ENCODE results near the gene TAT. TPM values are rescaled to one million over a fixed set of nuclear protein-coding genes. Genes with fewer than 3 reads are reported as not detected.
"Not testable (repeated sequence)": the region's sequence is repeated elsewhere in the genome, so short reads cannot be mapped to it uniquely, and the experiment has no call there.

Gene TAT
- total RNA-seq (2014; rRNA removed; shearing (Covaris generic)), result not detected in 2 replicates

DNA sequence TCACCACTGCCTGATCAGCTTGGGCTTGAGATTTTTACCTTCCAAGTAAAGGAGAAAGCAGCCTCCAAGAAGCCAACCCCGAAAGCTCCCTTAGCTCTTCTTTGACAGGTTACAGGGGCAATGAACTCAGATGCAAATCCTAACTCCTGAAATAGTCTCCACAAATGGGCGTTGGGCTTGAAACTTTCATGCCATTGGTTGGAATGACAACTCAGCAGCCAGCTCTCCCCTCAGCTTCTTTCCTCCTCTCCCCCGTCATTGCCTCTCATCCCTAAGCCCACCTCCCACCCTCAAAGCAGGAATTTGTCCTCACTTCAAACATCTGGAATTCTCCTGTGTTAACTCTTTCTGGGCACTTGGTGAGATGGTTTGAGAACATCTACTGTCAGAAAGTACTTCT lies at the start of gene TAT:
TSS of gene TAT (minus strand) at position 122 of the 400 bp plus-strand sequence. CDS start 677 bp downstream, outside the sequence.
- DNase-seq (ENCODE audit: low read depth), result no peak

DNA sequence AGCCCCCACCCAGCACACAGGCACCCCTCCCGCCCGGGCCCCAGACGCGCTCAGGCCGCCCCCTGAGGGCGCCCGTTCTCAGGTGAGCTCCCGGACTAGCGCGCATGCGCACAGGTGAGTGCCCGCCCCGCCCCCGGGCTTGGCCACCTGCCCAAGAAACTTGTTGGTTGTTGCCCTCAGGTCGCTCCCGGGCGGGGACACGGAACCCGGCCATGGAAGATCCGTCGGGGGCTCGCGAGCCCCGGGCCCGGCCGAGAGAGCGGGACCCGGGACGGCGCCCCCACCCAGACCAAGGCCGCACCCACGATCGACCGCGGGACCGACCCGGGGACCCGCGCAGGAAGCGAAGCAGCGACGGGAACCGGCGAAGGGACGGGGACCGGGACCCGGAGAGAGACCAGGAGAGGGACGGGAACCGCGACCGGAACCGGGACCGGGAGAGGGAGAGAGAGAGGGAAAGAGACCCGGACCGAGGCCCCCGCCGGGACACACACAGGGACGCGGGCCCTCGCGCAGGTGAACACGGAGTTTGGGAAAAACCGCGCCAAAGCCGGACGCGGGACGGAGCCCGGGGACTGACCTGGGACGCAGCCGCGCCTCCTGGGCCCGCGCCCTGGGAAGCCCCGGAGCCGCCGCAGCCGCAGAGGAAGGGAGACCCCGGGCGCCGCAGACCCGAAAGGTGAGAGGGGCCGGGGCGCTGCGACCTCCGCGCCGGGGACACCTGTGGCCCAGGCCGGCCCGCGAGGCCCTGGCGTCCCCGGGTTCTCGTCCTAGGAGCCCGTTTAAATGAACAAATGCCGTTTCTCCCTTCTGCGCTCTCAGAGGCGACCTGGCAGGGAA lies 49.3 kb upstream of the TAT start, which contains the start of gene MARVELD3:
TSS of gene MARVELD3 (plus strand) at position 167 of the 840 bp plus-strand sequence. CDS start at position 213, 46 bp downstream.
- no peak for DNase-seq (ENCODE audit: low read depth)

DNA sequence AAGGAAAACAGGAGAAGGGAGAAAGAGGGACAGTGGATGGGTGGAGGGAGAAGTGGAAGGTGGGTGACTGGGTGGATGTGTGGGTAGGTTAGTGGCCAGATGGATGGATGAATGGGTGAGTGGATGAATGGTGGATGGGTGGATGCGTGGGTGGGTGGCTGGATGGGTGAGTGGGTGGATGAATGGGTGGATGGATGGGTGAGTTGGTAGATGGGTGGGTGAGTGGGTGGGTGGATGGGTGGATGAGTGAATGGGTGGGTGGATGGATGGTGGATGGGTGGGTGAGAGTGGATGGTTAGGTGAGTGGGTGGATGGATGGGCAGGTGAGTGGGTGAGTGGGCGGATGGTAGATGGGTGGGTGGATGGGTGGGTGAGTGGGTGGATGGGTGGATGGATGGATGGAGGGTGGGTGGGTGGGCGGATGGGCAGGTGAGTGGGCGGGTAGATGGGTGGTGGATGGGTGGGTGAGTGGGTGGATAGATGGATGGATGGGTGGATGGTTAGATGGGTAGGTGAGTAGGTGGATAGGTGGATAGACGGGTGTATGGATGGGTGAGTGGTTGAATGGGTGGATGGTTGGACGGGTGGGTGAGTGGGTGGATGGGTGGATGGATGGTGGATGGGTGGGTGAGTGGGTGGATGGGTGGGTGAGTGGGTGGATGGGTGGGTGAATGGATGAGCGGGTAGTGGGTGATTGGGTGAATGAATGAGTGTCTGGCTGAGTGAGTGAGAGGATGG lies 48.4 kb upstream of the TAT start:
- no peak for DNase-seq (ENCODE audit: low read depth)

DNA sequence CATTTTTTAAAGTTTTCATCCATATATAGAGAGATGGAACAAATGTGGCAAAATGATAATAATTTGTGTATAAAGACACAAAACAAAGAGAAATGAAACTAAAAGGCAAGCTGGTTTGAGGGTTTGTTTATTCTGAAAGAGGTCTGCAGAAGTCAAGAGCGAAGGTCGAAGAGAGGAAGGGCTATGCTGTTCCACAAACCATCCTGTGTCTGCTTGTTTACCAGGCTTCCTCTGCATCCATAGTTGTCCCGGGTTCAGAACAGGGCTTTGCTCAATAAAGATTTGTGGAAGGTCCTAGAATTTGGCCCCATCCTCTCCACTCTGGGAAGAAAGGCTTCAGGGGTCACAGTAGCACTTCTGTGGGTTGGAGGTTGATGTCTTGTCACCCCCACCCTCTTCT lies 46.7 kb upstream of the TAT start:
- no peak for DNase-seq (ENCODE audit: low read depth)

DNA sequence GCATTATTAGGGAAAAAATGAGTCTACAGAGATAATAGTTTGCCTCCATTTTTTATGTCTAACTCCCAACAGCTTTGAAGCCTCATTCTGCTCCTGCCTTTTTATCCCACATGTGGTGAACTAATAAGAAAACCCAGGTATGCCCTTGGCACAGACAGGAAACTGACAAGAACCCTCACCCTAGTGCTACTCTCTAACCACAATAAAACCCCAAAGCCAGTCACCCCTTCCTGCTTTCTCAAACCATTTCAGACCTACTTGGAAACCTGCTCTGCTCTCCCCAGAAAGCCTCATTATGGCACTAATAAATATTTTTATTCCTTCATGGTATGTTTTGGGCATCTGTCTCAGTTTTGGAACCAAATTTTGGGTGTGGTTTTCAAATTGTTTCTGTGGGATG lies 45.2 kb upstream of the TAT start:
- no peak for DNase-seq (ENCODE audit: low read depth)

DNA sequence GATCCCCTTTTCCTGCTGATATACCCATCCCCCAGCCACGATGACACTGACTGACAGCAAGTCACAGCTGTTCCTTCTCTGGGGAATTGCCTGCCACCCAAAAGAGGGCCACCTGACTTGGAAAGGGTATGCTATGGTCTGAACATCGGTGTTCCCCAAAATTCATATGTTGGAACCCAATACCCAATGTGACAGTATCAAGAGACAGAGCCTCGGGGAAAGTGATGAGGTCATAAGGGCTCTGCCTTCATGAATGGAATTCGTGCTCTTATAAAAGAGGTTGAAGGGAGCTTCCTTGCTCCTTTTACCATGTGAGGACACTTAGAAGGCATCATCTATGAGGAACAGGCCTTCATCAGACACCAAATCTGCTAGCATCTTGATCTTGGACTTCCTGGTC lies 41.5 kb upstream of the TAT start:
- no peak for DNase-seq (ENCODE audit: low read depth)

DNA sequence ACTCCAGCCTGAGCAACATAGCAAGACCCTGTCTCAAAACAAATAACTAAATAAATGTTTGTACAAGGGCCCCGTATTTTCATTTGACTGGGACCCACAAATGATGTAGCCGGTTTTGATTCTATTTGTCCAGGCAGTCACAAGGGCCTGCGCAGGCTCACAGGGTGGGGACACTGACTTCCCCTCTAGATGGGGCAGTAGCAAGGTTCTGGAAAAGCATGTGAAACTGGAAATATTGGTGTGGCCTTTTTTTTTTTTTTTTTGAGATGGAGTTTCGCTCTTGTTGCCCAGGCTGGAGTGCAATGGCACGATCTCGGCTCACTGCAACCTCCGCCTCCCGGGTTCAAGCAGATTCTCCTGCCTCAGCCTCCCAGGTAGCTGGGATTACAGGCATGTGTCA lies 38.1 kb upstream of the TAT start:
- DNase-seq (ENCODE audit: low read depth), result not testable (repeated sequence)

DNA sequence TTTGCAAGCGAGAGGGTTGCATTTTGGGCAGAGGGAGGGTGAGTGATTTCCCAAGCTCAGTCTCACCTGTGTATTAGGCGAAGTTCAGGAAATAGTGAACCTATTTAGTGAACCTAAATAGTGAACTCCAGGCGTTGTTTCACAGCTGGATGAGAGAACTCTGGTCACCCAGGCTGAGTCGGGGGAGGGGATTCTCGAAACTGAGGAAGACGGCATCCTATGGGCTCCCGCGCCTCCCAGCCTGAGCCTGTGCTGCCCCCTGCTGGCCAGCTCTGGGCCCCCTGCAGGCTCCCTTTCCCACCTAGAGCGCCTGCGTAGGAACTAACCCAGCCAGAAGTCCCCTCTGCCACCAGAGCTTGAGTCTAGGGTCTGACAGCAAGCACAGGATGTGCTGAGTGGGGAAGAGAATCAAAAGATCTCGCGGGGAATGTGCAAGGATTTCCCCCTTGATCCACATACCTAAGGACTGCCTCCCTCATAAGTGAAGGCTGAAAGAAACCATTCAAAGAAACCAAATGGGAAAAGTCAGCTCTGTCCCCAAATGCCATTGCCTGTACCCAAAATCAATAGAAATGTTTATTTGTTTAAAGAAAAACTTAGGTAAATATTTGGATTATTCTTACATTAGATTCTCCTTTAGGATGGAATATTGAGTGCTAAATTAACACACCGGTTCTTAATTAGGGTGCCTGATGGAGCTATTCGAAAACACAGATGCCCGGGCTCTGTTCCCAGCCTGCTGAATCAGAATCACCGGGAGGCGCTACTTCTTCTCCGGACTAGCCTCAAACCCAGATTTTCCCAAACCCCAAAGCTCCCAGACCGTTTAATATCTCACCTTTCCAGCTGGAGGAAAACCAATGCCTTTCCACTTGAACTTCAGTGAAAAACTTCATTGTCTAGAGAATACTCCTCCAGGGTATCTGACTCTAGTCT lies 34.3 kb upstream of the TAT start:
- DNase-seq (ENCODE audit: low read depth), result peak; percentile 50

DNA sequence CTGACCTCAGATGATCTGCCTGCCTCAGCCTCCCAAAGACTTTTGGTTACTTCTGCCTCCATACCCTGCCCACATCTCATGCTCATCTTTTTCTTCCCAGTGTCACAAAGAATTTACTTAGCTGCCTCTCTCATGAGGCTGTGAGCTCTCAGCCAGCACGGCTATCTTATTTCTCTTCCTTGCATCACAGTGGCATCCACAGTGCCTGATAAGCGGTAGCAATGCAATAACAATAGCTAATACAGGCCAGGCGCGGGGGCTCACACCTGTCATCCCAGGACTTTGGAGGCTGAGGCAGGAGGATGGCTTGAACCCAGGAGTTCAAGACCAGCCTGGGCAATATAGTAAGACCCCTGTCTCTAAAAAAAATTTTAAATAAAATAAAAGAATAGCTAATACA lies 33.6 kb upstream of the TAT start:
- DNase-seq (ENCODE audit: low read depth), result no peak

DNA sequence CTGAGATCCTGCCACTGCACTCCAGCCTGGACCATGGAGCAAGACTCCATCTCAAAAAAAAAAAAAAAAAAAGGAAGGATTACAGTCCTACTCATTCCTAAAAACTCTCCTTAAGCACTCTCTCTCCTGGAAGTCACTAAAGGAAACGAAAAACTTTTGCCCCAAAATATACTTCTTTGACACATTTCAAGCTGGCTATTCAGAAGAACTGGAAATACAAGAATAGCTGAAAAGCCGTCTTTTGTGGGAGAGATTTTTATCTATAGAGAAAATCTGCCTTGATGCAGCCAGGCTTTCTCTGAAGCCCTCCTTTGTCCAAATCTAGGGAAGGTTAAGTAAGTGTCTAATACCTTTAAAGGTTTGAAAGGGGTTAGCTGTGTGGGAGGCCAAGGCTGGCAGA lies 32.2 kb upstream of the TAT start:
- DNase-seq (ENCODE audit: low read depth), result no peak

DNA sequence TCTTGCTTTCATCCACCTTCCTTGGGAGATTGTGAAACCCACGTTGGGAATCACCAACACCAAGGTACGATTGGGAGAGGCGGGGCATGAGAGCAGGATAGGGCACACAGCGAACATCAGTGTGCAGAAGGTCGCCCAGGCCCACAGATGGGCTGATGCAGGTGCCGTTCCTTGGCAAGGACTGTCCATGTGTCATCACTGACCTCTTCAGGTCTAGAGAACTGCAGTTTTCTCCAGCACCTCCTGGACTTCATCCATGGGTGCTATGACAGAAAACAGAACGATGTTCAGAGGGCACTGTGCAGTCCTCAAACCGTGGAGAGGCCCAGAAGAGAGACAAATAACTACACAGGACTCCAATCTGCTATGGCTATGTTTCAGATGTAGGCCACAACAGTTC lies 23.9 kb upstream of the TAT start:
- no peak for DNase-seq (ENCODE audit: low read depth)

DNA sequence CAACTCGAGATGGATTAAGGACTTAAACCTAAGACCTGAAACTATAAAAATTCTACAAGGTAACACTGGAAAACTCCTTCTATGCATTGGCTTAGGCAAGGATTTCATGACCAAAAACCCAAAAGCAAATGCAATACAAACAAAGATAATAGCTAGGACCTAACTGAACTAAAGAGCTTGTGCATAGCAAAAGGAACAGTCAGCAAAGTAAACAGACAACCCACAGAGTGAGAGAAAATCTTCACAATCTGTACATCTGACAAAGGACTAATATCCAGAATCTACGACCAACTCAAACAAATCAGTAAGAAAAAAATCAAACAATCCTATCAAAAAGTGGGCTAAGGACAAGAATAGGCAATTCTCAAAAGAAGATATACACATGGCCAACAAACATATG lies 21.5 kb upstream of the TAT start:
- not testable (repeated sequence) for DNase-seq (ENCODE audit: low read depth)

DNA sequence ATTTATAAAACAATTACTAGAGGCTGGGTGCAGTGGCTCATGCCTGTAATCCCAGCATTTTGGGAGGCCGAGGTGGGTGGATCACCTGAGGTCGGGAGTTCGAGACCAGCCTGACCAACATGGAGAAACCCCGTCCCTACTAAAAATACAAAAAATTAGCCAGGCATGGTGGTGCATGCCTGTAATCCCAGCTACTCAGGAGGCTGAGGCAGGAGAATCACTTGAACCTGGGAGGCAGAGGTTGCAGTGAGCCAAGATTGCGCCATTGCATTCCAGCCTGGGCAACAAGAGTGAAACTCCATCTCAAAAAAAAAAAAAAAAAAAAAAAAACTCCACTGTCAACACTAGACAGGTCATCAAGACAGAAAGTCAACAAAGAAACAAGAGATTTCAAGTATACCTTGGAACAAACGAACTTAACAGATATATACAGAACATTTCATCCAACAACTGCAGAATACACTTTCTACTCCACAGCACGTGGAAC lies 18.5 kb upstream of the TAT start:
- DNase-seq (ENCODE audit: low read depth), result not testable (repeated sequence)

DNA sequence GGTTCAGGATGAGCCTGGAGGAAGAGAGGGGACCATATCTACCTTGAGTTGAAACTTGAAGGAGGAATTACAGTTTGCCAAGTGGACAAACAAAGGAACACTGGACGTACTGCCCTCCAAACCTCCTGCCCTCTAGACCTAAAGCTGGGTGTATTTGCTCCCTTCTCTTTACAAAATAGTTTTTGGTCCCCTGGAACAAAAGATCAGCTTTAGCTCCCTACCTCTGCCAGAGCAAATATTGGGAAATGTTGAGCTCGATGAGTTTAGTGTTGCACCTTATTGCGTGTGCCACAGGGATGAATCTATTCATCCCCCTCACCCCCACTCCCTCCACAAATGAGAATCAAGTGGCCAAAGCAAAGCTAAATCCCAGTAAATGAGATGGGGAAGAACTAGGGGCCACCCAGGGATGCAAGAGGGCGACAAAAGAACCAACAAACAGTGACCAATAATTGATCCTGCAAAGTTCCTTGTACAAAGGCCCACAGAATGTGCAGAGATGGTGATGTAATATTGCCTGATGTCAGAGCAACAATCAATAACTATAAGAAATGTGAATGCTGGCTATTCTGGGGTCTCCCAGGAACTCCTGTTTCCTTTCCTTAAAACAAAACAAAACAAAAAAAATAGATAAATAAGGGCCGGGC lies 17.2 kb upstream of the TAT start:
- DNase-seq (ENCODE audit: low read depth), result no peak

DNA sequence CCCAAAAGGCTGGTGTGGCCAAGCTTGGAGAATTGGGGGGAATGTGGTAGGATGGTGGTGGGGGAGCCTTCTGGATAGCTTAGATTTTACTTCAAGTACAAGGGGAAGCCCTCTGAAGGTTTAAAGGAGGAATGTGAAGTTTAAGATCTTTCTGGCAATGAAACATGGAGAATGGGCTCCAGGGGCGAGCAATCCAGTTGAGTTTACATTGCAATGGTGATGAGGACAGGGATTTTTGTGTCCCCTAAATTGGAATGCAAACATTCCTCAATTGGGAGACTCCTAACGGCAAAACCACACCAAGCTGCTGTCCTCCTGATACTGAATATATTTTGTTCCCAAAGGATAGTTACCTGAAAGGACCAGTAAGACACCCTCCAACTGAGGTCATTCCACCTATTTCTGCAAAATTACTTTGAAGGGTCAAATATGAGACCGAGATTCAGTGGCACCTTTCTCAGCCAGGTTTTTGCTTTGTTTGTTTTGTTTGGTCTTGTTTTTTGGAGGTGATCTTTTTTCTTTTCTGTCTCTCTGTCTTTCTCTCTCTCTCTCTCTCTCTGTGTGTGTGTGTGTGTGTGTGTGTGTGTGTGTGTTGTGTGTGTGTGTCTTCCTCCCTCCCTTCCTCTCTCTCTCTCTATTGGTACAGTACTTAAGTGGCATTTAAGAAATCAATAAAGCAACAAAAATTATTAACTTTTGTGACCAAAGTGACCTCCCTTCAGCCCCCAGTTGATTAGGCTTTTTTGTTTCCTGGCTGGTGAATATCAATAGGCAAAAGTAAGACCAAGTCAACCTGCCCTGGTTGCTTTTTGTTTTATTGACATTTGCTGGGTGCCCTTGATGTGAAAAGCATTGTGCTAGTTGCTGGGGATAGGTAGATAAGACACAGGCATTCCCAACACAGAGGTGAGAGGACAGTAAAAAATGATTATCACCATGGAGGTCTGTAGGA lies 16.4 kb upstream of the TAT start:
- no peak for DNase-seq (ENCODE audit: low read depth)

DNA sequence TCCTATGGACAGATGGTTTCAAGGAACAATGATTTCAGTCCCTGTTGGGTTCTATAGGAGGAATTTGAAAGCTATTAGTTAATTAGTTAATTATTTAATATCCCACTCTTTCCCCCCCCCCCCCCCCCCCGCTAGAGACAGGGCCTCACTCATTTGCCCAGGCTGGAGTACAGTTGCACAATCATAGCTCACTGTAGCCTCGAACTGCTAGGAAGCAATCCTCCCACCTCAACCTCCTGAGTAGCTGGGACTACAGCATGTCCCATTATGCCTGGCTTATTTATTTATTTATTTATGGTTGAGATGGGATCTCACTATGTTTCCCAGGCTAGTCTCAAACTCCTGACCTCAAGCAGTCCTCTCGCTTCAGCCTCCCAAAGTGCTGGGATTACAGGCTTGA lies 15.0 kb upstream of the TAT start:
- no peak for DNase-seq (ENCODE audit: low read depth)

DNA sequence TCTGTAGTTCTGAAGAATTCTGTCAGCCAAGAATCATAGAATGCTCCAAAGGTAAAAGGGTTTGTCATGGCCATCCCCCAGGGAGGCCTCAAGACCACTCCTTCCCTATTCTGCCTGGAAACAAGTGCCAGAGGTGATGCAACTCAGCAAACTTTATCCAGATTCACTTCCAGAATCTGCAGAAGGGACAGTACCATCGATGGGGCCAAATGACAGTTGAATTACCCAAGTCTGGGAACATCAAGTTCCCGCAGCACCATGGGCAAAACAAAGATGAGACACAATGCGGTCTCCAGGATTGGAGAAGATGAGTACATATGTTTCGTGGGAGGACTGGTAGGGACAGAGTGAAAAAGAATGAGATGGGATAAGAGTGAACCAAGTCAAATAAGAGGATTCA lies 13.7 kb upstream of the TAT start:
- DNase-seq (ENCODE audit: low read depth), result no peak

DNA sequence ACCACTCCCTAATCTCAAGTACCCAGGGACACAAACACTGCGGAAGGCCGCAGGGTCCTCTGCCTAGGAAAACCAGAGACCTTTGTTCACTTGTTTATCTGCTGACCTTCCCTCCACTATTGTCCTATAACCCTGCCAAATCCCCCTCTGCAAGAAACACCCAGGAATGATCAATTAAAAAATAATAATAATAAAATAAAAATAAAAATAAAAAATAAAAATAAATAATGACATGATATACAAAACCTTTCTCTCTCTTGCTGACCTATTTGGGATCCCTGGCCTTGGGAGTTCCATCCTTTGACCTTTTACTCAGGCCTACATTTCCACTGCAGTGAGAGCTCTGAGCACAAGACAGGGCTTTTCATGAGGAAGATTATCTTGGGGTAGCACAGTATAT lies 13.2 kb upstream of the TAT start:
- not testable (repeated sequence) for DNase-seq (ENCODE audit: low read depth)

DNA sequence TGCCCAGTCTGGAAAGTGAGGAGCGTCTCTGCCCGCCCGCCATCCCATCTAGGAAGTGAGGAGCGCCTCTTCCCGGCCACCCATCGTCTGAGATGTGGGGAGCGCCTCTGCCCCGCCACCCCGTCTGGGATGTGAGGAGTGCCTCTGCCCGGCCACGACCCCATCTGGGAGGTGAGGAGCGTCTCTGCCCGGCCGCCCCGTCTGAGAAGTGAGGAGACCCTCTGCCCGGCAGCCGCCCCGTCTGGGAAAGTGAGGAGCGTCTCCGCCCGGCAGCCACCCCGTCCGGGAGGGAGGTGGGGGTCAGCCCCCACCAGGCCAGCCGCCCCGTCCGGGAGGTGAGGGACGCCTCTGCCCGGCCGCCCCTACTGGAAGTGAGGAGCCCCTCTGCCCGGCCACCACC lies 12.4 kb upstream of the TAT start:
- not testable (repeated sequence) for DNase-seq (ENCODE audit: low read depth)

DNA sequence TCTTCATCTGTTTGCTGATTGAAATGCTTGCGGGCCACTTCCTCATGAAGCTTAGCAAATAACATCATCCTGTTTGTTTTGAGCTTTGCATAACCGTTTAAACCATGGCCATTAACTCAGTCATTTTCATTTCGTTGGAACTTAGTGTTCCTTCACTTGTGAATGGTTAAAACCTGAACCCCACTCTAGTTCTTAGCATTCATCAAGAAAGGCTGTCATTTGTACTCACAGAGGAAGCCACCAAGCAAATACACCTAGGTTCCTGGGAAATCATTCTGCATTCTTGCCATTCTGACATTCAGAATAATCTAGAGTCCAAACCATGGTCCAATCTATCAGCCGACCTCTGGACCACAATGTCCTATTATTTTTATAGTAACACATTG lies 8.4 kb upstream of the TAT start:
- DNase-seq (ENCODE audit: low read depth), result no peak

All from M059J (cell line).